GM21390 (cell line): ENCODE results near the gene KIF3A.
A peak's percentile ranks its signal among the peaks of the same experiment; 100 is the strongest.

ENCODE experiments used
- ATAC-seq: cut with Tn5 transposase; IDR thresholded peaks from one replicate; pipeline ENCODE4 v1.9.1; 2021; ENCODE audit not compliant: unreplicated experiment

Gene KIF3A

DNA sequence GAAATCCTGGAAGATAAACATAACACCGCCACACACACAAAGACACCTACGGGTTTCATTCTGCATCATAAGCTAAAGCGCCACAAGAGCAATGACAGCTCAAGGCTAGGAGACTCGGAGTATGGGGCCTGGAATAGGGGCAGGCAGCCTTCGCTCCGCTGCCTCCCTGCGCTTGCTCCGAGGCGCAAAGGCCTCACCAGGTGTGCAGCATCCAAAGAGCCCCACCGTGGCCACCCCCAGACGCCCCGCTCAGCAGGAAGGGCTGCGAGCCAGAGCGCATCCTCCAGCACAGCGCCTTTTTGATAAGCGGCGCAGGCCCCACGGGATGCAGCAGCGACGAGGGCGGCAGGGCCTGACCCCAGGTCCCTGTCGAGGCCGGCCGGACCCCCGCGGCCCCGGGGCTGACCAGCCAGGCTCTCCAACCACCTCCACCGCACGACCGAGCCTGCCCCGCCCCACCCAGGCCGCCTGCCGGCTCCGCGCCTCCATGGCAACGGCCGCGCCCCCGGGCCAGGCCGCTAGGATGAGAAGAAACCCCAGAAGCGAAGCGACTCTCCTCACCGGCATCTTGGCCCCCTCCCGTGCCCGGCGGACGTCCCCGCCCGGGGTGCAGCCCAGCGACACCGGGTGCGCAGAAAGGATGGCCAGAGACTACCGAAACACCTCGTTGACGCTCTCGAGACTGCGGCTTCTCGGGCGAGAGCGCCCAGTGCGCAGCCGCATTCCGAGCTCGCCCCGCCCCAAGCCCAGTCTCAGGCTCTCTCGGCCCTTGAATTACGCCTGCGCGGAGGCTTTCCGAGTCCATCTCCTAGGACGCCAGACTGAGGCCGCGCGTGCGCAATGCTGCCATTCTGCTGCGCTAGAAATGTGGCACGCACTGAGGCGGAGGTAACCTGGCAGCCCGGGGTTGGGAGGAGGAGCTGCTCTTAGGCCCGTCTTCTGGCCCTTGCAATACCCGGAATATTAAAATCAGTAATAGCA lies at the start of gene KIF3A:
Gene KIF3A, minus strand, starts transcription at position 694 of the 981 bp plus-strand sequence. Its CDS starts 127 bp downstream, at position 567.
- ATAC-seq, result peak; percentile 88

DNA sequence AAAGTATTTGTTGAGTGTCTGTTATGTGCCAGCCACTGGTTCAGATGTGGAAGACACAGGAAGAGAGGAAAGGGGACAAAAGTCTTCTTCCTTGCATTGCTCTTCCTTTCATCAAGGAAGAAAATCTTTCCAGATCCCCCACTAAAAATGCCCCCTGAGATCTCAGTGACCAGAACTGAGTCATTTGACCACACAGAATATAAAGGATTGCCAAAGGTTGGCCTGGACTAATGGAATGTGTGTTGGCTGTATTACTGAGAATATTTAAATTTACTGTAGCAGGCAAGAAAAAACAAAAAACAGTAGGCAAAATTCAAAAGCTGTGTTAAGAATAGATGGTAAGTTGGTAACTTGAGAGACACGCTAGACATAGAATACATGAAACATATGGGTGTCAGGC lies 49.7 kb upstream of the KIF3A start:
- no peak for ATAC-seq

DNA sequence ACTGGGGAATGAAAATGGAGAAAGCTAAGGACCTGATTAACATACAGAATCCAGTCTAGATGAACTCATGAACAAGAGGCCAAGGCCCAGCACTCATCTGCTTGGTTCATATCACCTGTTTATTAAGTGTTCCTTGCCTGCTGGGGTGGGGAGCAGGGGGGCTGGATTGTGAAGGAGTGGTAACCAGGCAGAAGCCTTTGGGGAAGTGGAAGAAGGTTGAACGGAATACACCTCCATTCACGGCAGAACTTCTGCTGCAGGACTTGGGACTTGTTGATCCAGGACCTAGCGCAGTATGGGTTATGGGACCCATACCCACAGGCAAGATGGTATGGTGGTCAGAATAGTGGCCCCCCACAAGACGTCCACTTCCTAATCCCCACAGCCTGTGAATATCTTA lies 48.5 kb upstream of the KIF3A start:
- ATAC-seq, result no peak

DNA sequence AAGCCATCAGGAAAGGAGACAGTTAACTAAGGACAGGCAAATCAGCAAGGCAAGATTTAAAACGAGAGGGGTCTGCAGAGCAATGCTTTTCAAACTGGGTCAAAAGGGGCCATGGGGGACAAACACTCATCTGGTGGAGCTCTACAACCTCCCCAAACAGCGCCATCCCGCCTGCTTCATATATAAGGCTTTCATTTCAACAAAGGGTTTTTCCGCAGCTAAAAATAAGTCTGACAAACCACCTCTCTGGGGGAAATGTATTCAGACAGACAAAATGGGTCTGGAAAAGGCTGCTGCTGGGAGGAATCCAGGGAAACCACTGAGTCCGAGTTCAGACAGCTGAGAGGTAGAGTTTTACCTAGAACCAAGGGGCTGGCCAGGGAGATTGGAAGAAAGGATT lies 48.0 kb upstream of the KIF3A start:
- no peak for ATAC-seq

DNA sequence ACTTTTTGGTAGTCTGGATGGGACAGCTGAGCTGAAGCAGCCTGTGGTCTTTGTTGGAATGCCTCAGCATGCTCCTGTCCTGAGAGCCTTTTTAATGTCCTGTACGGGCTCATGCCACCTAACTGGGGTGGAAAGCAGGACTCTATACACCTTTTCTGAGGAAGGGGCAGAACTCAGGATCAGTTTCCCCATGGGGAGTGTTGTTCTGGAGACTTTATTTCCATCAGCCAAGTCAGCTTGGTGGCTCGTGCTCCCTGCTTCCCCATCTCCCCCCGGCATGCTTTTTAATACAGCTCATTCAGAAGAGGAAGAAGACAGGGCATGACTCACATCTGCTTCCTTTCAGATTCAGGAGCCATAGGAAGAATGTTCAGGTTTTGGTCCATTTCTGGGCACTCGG lies 44.8 kb upstream of the KIF3A start:
- ATAC-seq, result no peak

DNA sequence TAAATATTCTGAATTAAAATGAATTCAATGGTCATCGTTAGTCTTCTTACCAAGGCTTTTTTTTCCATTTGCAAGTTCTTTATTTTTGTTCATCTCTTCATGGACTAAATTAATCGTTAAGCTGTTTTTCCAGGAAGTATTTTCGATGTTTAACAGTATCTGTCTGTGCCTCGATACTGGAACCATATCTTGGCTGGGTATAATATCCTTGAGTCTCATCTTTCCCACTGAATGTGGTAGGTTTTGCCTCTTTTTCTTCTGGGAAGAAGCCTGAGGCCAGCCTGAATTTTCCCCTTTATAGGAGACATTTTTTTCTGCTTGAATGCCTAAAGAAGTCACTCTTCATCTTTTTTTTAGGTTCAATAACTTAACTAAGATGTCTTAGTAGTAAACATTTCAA lies 43.7 kb upstream of the KIF3A start:
- ATAC-seq, result no peak

DNA sequence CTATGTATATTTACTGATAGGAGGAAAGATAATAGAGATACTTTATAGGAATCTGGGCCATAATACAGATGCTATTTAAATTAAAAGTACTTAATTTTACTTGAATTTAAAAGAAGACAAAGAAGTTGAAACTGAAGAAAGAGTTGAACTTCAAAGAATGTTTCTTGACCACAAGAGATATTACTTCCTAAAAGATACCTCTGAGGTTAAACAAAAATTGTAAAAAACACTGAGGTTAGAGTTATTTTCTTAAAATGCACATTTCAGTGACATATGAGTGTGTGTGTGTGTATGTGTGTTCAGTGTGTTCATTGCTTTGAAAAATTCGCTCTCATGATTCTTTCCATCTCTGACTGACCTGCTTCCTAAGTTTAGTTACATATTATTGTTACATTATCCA lies 43.2 kb upstream of the KIF3A start:
- no peak for ATAC-seq

DNA sequence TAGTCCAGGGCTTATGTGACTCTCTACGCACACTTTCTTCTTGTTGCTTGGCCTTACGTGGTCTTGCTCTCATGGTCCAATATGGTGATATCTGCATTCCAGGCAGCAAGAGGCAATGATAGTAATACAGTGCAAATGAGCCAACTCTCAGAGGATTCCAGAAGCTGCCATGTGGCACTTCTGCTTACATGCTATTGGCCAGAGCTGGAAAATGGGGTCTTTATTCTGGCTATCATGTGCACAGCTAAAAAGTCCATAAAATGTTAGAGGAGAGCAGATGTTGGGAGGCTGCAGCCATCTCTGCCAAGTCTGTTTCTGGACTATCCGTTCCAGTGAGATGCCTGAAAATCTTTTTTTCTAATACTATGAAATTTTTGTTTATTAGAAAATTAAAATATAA lies 42.6 kb upstream of the KIF3A start:
- ATAC-seq, result no peak

DNA sequence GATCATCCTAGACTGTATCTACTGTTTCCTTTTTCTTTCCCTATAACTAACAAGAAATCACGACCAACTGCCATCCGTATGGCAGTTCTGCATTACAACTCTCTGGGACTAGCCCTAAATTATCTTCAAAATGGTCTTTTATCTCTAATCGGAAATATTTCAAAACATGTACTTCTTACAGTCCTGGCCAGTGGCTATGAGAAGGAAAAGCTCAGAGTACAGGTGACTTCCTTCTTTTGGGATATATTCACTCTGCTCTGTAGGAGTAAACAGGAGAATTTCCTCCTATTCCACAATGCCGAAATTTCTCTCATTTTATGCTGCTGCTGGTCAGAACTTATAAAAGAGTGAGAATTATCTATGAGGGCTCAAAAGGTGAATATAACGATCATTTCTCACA lies 41.5 kb upstream of the KIF3A start:
- ATAC-seq, result no peak

DNA sequence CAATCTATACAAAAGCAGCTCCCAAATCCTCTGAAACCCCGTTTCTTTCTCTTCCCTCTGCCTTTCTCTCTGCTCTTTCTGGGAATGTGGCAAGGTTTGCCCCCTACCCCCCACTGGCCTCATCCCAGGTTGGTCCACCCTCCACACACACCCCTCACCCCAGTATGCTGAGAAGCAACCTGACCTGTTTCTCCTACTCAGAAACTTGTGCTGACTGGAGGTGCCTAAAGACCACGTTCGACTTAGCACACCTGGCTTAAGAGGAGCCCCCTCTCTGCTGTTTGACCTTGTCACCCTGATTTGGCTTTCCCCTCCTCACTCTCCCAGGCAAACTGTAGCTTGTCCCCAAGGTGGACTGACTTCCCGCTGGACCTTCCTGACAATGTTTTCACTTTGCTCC lies 40.8 kb upstream of the KIF3A start:
- ATAC-seq, result no peak

DNA sequence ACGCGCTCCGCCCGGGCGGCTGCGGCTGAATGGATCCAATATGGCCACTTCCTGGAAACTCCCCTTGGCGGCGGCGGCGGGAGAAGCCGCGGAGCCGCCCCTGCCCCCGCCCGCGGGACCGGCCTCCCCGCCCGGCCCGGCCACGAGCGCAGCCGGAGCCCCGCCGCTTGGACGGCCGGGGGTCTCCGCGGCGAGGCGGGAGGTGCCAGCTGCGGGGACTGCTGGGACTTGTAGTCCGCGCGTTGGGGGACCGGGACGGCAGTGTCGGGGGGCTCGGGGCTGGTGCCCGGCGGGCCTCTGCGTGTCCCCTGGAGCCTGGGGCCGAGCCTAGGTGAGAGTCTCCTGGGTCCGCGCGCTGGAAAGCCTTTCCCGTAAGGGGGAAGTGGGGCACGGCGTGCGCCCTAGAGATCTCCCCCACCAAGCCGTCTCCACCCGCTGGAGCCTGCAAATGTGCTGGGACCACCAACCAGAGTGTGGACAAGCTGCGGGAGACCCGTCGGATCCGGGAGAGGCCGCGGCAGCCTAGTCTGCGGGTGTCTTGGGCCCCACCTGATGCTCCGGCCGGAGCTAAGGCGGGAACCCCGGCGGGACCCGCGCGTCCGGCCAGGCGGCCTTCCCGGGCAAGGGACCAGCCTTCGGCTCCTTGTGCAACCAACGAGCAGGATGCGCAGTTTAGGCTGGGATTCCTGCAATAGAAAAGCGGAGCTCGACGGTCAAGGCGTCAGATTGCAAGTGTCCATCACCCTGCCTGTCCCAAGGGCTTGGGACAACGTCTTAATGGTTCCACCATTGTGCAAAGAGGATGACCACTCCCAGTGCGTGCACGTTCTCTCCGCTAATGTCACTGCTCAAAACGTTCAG lies 40.1 kb upstream of the KIF3A start, which contains the start of gene SEPTIN8:
Gene SEPTIN8, minus strand, starts transcription at position 31 of the 861 bp plus-strand sequence. CDS start 102 bp downstream, outside the sequence.
- peak; percentile 66 for ATAC-seq

DNA sequence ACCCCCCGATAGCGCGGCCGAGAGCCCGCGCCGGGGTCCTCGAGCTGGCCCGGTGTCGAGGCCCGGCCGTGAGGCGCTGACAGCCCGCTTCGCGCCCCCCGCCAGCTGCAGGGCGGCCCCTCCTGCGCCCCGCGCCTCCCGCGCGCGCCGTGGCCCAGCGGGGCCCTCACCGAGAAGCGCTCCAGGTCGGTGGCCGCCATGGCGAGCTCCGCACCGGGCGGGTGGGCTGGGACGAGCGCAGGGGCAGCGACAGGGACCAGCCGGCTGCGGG lies 39.5 kb upstream of the KIF3A start:
- ATAC-seq, result peak; percentile 29

DNA sequence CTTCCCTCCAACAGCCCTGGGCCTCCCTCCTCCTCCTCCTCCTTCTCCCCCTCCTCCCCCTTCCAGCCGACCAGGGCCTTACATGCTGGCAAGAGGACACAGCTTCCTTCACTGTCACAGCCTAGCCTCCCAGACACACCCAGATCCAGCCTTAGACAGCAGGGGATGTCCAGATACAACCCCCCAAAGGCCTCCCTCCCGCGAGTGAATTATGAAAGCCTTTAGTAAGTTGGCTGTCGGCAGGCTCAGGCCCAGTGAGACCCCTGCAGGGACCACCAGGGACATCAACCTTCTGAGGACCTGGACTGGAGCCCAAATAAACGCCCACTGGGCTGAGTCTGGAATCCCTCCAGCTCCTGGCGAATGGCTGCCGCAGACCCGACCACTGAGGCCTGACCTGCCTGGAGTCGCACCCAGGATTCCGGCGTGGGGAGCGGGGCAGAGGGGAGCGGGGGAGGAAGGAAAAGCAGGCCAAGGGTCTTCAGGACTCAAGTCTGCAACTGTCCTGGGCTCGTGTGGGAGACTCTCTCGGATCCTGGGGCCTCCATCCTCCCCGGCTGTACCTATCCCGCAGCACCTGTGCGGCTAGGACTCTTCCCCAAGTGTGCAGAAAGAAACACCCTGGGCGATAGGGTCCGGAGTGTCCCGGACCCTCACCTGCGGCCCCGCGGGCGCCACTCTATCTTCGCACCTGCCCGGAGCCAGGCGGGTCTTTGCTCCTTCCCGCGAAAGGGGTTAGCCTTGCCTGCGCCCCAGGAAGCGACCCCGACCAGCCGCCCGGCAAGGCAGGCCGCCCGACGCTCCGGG lies 39.0 kb upstream of the KIF3A start:
- ATAC-seq, result peak; percentile 11

DNA sequence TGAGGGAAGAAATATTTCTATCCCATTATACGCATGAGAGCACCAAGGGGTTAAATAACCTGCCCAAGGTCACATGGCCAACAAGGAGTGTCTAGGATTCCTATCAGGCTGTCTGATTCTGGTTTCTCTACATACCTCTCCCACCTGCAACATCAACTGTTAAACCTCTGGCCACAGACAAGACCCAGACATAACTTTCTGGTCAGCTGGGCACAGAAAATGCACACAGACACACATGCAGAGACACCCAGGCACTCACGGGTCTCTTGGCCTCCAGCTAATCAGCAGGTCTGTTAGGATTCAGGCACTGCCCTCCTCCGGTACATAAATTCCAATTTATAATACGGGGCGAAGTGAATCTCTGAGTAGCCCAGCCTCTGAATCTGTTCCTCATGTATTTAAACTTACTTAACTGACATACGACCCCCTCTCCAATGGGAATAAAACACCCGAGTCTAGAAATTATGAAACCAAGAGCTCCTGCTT lies 38.2 kb upstream of the KIF3A start:
- no peak for ATAC-seq

DNA sequence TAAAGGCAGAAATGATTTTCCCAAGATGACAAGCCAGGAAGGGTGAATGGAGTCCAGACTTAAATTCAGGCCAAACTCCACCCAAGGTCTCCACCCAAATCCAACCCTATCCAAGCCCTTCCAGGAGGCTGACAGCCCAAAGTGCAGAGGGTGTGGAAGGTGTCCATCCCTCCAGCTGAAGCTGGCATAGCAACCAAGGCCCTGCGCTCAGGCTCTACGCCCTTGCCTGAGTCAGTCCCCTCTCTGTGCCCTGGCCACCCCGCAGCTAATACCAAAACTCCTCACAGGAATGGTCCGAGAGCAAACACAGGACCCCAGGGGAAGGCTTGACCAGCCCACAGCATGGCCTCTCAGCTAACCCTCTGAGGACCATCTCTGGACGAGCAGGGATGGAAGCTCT lies 37.5 kb upstream of the KIF3A start:
- no peak for ATAC-seq

DNA sequence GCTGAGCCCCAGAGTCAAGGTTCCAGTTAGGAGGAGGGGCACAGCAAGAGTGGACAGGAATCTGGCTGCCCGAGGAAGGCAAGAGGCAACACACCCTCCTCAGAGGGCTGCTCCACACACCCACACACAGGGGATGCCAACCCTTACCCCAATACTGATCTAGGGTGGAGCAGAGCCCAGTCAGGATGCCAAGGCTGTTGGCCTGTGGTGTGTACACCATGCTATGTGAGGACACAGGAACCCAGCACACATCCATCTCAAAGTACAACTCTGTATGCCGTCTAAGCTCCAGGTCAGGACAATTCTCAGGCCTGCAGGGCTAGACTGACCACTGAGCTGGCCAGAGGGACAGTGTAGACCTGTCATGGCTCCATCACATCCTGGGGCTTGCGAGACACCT lies 37.1 kb upstream of the KIF3A start:
- no peak for ATAC-seq

DNA sequence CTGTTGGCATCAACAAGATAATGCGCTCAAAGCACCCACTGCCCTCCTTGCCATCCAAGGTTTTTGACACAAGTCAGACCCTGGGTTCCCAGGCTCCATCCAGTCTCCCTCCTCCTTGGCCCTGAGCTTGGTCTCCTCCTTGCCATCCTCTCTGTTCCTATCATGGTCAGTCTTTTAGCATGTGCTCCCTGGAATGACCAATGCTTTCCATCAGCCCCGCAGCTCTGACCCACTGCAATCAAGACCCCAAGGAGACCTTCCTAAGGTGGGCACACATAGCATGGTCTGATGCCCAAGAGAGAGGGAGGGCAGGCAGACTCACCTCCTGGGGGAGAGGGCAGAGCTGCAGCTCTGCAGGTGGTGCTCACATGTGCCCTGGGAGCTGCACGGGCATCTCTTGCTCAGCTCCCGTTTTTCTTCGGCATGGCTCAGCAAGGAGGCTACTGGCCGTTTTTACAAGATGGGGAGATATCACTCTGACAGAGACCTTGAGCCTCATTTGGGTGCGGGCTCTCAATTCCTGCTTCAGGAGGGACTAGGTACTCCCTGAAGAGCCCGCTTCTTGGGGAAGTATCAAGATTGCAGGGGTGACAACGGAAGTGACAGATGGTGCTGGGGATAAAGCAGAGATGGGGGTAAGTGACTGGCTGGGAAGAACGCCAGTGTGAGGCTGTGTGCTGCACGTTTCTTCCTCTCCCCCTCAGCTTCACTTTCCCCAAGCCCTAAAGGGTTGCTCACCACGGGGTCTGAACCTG lies 36.4 kb upstream of the KIF3A start:
- ATAC-seq, result no peak

DNA sequence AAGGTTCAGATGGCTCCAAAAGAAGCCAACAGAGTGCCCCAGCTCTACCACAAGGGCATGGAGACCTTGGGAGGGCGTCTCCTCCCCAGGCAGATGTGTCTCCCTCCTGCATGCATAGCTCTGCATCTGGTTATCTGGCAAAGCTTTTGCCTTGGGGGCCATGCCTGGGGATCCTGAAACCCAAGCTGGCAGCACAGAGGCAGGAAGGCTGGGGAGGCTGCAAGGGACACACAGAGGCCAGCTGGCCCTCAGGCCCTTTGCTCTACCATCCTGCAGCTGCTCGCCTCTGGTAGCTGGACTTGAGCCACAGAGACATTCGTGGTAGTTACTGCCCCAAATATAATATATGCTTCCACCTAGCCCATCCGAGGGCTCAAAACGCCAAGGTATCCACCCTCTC lies 35.8 kb upstream of the KIF3A start:
- no peak for ATAC-seq

DNA sequence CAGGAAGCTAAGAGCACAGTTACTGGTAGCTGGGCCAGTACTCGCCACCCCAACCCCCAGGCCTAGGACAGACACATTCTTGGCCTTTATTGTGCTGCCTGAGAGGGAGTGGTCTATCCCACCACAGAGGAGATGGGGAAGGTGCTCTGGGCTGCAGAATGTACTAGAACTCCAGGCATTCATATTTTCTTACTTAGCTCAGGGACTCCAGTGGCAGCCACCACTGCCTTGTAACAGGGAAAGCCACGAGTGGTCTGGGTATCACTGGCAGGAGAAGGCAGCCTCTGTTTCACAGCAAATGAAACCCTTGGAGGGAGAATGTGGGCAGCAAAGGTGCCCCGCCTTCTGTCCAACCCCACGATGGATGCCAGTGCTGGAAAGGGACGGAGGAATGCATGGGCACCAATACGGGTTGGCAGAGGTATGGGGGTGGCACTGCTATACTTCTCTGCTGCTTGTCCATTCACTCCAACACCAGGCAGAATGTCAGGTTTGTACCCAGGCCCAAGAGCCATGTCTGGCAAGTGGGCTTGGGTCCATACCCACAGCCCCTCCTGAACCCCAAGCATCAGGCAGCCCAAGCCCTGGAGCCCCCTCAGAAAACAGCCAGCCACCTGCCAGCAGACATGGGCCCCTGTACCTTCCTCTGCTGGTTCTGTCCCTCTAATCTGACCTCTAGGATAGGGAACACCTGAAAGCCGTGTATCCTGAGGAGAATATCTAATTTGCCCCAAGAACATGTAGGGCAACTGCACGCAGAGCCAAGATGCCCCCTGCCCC lies 35.1 kb upstream of the KIF3A start:
- no peak for ATAC-seq
